HG03097 (cell line): ENCODE data around the gene AKT1.
A peak's percentile ranks its signal among the peaks of the same experiment; 100 is the strongest.
"Not testable (repeated sequence)": the region's sequence is repeated elsewhere in the genome, so short reads cannot be mapped to it uniquely, and the experiment has no call there.

ENCODE experiments used
- ATAC-seq: cut with Tn5 transposase; IDR thresholded peaks from one replicate; pipeline ENCODE4 v1.9.1; 2021; ENCODE audit not compliant: unreplicated experiment, low FRiP score

AKT1 gene

GRCh38 chr14:104794993-104795780 is at the start of gene AKT1:
TSS of gene AKT1 (minus strand) at chr14:104795748. CDS start at chr14:104792643, 3,105 bp downstream.
- ATAC-seq, result peak; percentile 40

DNA sequence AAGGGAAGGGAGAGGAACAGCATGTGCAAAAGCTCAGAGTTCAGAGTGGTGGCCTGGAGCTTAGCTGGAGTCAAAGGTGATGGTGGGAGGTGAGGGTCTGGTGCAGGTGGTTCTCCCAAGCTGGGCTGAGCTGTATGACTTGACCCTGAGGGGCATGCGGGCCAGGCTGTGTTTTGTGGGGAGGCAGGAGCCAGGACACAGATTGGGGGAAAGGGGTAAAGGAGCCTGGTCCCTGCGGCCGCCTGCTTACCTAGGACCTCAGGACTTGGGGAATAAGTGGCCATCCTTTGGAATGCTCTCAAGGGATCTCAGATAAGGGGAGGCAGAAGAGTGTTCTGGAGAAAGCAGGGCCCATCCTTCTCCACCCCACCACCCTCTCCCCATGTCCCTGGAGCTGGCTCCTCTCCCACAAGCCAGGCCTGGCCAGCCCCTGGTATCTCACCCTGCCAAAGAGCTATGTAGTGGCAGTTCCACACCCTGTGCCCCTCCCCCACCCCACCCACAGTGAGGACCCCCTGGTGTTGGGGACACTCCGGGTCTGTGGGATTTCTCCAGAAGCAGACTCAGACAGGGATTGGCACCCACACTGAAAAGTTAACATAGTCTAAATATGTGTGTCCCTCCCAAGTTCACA is 49.6 kb upstream of the AKT1 start:
- no peak for ATAC-seq

- no peak for ATAC-seq
Observed at GRCh38 chr14:104844306-104845032, 48.9 kb upstream of the AKT1 start.

DNA sequence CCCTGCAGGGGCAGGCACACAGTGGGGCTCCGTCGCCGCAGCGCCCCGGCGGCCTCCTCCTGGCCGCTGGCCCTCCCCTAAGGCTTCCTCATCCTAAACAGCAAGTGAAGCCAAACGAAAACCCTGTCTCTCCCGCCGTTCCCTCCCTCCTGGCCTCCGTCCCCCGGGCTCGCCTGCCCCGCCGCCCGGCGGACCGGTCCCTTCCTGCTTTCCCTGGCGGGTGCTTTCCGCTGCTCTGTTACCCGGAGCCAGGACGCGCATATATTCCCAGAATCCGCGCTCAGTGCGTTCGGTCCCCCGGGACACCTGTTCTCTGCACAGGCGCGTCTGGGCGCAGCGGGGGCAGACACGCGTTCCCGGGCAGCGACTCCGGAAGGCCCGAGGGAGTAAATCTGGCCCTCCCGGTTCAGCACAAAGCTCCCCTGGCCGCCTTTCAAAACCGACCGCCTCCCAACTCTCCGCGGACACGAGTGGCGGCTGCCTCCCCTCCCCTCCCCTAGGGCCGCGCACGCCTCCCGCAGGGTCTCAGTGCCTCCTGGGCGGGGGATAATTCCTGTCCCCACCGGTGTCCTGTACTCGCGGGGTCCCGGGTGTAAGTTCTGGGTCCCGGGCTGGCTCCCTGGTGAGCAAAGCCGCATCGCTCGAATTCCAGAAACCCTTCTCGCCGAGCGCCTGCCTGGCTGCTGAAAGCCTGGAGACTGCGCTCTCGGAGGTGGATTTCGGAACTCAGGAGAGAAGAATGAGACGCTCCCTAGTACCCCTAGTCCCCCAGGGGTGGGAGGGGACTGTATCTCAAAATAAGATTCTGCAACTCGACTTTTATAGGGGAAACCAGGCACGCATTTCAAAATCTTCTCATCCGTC is 48.1 kb upstream of the AKT1 start:
- no peak for ATAC-seq

GRCh38 chr14:104843006-104843405 is 47.5 kb upstream of the AKT1 start:
- no peak for ATAC-seq

DNA sequence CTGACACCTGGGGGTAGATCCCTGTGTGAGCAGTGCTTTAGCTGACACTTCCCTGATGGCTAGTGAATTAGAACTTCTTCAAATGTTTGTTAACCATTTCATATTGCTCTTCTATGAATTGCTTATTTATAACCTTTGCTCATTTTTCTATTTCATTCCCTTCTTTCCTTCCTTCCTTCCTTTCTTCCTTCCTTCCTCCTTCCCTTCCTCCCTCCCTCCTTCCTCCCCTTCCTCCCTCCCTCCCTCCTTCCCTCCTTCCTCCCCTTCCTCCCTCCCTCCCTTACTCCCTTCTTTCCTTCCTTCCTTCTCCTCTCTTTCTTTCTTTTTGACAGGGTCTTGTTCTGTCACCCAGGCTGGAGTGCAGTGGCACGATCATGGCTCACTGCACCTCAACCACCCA is 46.2 kb upstream of the AKT1 start:
- no peak for ATAC-seq

GRCh38 chr14:104836171-104836935 is 40.8 kb upstream of the AKT1 start:
- ATAC-seq, result not testable (repeated sequence)

DNA sequence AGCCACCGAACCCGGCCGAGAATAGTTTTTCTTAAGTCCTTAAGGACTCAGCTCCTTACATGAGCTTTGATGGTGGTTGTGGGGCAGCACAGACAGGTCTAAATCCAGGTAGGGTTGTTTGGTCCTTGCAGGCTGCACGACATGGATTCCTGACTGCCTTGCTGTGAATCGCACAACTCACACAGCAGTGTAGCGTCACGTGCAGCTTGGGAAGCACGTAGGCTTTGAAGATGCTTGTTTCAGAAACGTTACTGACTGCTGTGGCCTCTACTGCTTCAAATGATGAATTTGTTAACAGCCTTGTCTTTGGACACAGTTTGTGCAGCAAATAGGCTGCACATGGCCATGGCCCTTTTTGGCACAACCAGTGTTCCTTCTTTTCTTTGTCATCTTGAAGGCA is 35.2 kb upstream of the AKT1 start:
- ATAC-seq, result no peak

DNA sequence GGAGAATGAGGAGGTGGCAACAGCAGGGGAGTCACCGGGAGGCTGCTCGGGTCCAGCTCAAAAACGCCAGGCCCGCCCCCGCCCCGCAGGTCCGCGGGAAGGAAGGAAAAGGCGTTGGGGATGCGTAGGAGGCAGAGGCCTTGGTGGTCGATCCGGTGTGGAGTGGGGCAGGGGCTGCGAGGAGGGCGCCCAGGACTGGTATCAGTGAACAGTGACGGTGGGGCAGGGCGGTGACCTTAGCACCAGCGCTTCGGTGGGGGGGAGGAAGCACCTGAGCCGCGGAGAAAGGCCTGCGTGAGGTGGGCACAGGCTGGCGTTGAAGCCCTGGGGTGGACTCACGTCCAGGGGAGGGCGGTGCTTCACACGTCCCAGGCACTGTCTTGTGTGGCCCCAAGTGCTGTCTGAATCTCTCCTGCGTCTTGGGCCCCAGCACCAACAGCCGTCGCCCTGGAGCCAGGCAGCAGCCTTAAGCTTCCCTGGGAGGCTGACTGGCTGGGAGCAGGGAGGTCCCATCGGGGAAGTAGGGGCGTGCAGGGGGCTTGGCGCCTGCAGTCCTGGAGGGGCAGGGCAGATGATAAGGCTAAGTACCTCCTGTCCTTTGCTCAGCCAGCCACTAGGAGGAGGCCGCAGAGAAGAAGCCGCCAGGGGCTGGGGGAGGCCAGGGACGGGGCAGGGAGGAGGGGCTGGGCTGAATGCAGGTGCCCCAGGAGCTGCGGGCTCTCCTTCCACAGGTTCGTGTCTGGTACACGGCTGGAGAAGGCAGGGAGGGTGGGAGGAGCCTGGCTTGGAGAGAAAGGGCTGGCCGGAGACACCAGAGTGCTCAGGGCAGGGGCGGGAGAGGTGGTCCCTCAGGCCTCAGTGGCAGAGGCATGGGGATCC is 31.9 kb upstream of the AKT1 start:
- ATAC-seq, result no peak

- no peak for ATAC-seq
Observed at GRCh38 chr14:104826861-104827176, 31.3 kb upstream of the AKT1 start.

GRCh38 chr14:104826189-104826860 is 30.8 kb upstream of the AKT1 start:
- peak; percentile 67 for ATAC-seq

DNA sequence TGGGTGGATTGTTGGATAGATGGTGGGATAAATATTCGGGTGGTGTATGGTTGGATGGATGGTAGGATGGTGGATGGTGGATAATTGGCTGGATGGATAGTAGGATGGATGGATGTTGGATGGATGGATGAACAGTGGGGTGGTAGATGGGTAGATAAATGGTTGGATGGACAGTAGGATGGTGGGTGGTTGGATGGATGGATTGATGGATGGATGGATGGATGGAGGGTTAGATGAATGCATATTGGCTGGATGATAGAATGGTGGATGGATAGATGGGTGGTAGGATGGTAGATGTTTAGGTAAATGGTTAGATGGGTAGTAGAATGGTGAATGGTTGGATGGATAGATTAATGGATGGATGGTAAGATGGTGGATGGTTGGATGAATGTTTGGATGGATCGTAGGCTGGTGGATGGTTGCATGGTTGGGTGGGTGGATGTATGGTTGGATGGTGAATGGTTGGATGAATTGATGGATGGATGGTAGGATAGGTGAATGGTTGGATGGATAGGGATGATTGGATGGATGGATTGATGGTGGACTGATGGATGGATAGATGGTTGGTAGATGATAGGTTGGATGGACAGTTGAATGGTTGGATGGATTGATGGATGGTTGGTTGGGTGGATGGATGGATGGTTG is 28.9 kb upstream of the AKT1 start:
- ATAC-seq, result no peak

GRCh38 chr14:104822821-104823615 is 27.5 kb upstream of the AKT1 start:
- ATAC-seq, result no peak

- no peak for ATAC-seq
Observed at GRCh38 chr14:104821971-104822608, 26.5 kb upstream of the AKT1 start.

- ATAC-seq, result no peak
Observed at GRCh38 chr14:104821229-104821945, 25.8 kb upstream of the AKT1 start.

GRCh38 chr14:104820669-104821228 is 25.2 kb upstream of the AKT1 start:
- ATAC-seq, result no peak
